ENCODE results near the gene SALL1. TPM values are rescaled to one million over a fixed set of nuclear protein-coding genes. Genes with fewer than 3 reads are reported as not detected.

The SALL1 gene
- total RNA-seq, 1 experiment from 2014 or later, result not detected

DNA sequence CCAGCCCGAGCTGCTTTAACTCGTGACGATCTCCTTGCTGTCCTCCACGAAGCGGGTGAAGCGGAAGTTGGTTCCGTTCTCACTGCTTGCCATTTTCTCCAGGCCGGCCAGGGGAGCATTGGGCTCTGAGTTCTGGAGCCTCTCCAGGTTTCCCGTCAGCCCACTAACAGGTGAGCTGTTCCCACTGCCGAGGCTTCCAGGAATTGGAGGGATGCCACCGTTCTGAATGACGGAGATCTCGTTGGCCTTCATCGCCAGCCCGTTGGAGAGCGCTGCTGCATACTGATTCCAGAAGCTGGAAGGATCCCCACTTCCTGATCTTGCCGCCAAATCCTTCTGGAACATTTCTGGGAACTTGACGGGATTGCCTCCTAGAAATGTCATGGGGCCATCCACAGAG lies 14.0 kb downstream of the SALL1 start:
- no TSS peak for BruUV-seq (replicated peaks)
- no peaks in the 10 kb centered on the region for H3K9me3 ChIP-seq (ENCODE audit: control insufficient read depth in 1 of 2, insufficient read depth in 1 of 2, low read depth in 1 of 2, low read length in 2 of 2)
- H3K27ac ChIP-seq (ENCODE audit: low read depth, low read length), result no peak overlapping the region
- H3K36me3 ChIP-seq (ENCODE audit: control insufficient read depth in 1 of 2, insufficient read depth in 2 of 2, low read length in 2 of 2), result no peaks in the 10 kb centered on the region
- H3K4me2 ChIP-seq (ENCODE audit: low read length), result no peak overlapping the region
- TF ChIP-seq SIN3A (IDR thresholded peaks at IDR 0.05; ENCODE audit: low read depth), result no peak
- TF ChIP-seq EGR1 (IDR thresholded peaks at IDR 0.05; ENCODE audit: low read depth), result no peak
- no peak for TF ChIP-seq TCF7L2 (IDR thresholded peaks at IDR 0.05; ENCODE audit: borderline replicate concordance, extremely low read depth, insufficient read depth, insufficient read length)
- TF ChIP-seq, protein P1, sequence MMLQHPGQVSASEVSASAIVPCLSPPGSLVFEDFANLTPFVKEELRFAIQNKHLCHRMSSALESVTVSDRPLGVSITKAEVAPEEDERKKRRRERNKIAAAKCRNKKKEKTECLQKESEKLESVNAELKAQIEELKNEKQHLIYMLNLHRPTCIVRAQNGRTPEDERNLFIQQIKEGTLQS (IDR thresholded peaks at IDR 0.05), result no peak
- no peak for TF ChIP-seq POLR2A (IDR thresholded peaks at IDR 0.05; ENCODE audit: borderline replicate concordance, extremely low read depth, insufficient read depth, insufficient read length)
- no peak for TF ChIP-seq RAD21 (IDR thresholded peaks at IDR 0.05; ENCODE audit: low read depth)
- no peak for TF ChIP-seq SP1 (IDR thresholded peaks at IDR 0.05; ENCODE audit: low read depth)
- TF ChIP-seq ZFX (IDR thresholded peaks at IDR 0.05), result no peak
- no peak for TF ChIP-seq JUND (IDR thresholded peaks at IDR 0.05)
- TF ChIP-seq EZH2phosphoT487 (IDR thresholded peaks at IDR 0.05; ENCODE audit: borderline replicate concordance), result no peak
- no peak for TF ChIP-seq CBX3 (IDR thresholded peaks at IDR 0.05; ENCODE audit: low read depth)
- TF ChIP-seq, protein P2, sequence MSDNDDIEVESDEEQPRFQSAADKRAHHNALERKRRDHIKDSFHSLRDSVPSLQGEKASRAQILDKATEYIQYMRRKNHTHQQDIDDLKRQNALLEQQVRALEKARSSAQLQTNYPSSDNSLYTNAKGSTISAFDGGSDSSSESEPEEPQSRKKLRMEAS (IDR thresholded peaks at IDR 0.05), result no peak
- no peak for TF ChIP-seq SRF (IDR thresholded peaks at IDR 0.05; ENCODE audit: low read depth)
- no peak overlapping the region for H3K4me3 ChIP-seq (replicated peaks in 1 of 2; ENCODE audit: low read depth in 1 of 2, low read length in 2 of 2)
- intact Hi-C loops (cut with micrococcal nuclease), result no loop called here
- DNase-seq (ENCODE audit: low read depth, low spot score) (no peak), ATAC-seq (no peak)
- ChIA-PET RAD21 (ENCODE audit: low non-redundant PET in 1 of 2, low total read pairs in 2 of 2, uncharacterized antibody in 2 of 2, unreplicated experiment in 2 of 2) (no interaction called here), POLR2A (no interaction called here), CTCF (no interaction called here)
- no peaks in the 10 kb centered on the region for H4K20me1 ChIP-seq (ENCODE audit: insufficient read depth)
- H3K27me3 ChIP-seq (ENCODE audit: insufficient read depth, low read length), result no peaks in the 10 kb centered on the region
- H3K4me1 ChIP-seq (ENCODE audit: control insufficient read depth in 1 of 2, insufficient read depth in 2 of 2, low read length in 2 of 2), result no peaks in the 10 kb centered on the region
- no peak overlapping the region for H3K9ac ChIP-seq (ENCODE audit: low read length)
- H3K9me2 ChIP-seq (ENCODE audit: insufficient read depth), result no peaks in the 10 kb centered on the region
- no peak overlapping the region for H2AFZ ChIP-seq (ENCODE audit: low read depth, low read length, poor library complexity, severe bottlenecking)
- no peaks in the 10 kb centered on the region for H3K79me2 ChIP-seq (ENCODE audit: insufficient read depth, low read length)

DNA sequence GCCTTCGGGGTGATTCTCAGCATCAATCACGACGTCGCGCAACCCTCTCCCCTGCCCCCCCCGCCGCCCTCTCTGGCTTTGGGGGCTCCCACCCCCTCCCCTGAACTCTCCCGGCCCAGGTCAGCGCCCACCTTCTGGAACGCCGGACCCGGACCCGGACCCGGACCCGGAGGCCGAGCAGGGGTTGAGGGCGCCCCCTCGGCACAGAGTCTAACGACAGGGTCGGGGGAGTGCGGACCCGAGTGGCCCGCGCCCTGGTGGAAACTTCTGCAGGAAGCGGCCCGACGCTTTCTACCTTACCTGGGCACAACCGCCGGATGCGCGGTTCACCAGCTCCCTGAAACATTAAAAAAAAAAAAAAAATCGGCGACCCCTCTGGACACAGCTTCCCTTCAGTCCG lies 16.2 kb downstream of the SALL1 start:
- intact Hi-C loops (cut with micrococcal nuclease), result no loop called here
- Histone ChIP-seq H4K20me1 (ENCODE audit: insufficient read depth) (no peaks in the 10 kb centered on the region), H3K9me3 (ENCODE audit: control insufficient read depth in 1 of 2, insufficient read depth in 1 of 2, low read depth in 1 of 2, low read length in 2 of 2) (no peaks in the 10 kb centered on the region), H3K9ac (ENCODE audit: low read length) (no peak overlapping the region), H3K9me2 (ENCODE audit: insufficient read depth) (no peaks in the 10 kb centered on the region), H3K36me3 (ENCODE audit: control insufficient read depth in 1 of 2, insufficient read depth in 2 of 2, low read length in 2 of 2) (no peaks in the 10 kb centered on the region), H3K79me2 (ENCODE audit: insufficient read depth, low read length) (no peaks in the 10 kb centered on the region), H3K27ac (ENCODE audit: low read depth, low read length) (no peak overlapping the region), H2AFZ (ENCODE audit: low read depth, low read length, poor library complexity, severe bottlenecking) (no peak overlapping the region), H3K27me3 (ENCODE audit: insufficient read depth, low read length) (no peaks in the 10 kb centered on the region), H3K4me2 (ENCODE audit: low read length) (no peak overlapping the region), H3K4me1 (ENCODE audit: control insufficient read depth in 1 of 2, insufficient read depth in 2 of 2, low read length in 2 of 2) (no peaks in the 10 kb centered on the region), H3K4me3 (replicated peaks in 1 of 2; ENCODE audit: low read depth in 1 of 2, low read length in 2 of 2) (no peak overlapping the region)
- ChIA-PET CTCF (no interaction called here), RAD21 (ENCODE audit: low non-redundant PET in 1 of 2, low total read pairs in 2 of 2, uncharacterized antibody in 2 of 2, unreplicated experiment in 2 of 2) (no interaction called here), POLR2A (no interaction called here)
- BruUV-seq (replicated peaks), result no TSS peak
- no peak for ATAC-seq
- DNase-seq (ENCODE audit: low read depth, low spot score), result no peak
- TF ChIP-seq TCF7L2 (IDR thresholded peaks at IDR 0.05; ENCODE audit: borderline replicate concordance, extremely low read depth, insufficient read depth, insufficient read length), result no peak
- TF ChIP-seq CBX3 (IDR thresholded peaks at IDR 0.05; ENCODE audit: low read depth), result no peak
- TF ChIP-seq, protein P3, sequence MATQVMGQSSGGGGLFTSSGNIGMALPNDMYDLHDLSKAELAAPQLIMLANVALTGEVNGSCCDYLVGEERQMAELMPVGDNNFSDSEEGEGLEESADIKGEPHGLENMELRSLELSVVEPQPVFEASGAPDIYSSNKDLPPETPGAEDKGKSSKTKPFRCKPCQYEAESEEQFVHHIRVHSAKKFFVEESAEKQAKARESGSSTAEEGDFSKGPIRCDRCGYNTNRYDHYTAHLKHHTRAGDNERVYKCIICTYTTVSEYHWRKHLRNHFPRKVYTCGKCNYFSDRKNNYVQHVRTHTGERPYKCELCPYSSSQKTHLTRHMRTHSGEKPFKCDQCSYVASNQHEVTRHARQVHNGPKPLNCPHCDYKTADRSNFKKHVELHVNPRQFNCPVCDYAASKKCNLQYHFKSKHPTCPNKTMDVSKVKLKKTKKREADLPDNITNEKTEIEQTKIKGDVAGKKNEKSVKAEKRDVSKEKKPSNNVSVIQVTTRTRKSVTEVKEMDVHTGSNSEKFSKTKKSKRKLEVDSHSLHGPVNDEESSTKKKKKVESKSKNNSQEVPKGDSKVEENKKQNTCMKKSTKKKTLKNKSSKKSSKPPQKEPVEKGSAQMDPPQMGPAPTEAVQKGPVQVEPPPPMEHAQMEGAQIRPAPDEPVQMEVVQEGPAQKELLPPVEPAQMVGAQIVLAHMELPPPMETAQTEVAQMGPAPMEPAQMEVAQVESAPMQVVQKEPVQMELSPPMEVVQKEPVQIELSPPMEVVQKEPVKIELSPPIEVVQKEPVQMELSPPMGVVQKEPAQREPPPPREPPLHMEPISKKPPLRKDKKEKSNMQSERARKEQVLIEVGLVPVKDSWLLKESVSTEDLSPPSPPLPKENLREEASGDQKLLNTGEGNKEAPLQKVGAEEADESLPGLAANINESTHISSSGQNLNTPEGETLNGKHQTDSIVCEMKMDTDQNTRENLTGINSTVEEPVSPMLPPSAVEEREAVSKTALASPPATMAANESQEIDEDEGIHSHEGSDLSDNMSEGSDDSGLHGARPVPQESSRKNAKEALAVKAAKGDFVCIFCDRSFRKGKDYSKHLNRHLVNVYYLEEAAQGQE (IDR thresholded peaks at IDR 0.05; ENCODE audit: low read depth), result no peak
- TF ChIP-seq ZNF274 (IDR thresholded peaks at IDR 0.05; ENCODE audit: low read depth, low read length), result no peak
- TF ChIP-seq, protein P4, sequence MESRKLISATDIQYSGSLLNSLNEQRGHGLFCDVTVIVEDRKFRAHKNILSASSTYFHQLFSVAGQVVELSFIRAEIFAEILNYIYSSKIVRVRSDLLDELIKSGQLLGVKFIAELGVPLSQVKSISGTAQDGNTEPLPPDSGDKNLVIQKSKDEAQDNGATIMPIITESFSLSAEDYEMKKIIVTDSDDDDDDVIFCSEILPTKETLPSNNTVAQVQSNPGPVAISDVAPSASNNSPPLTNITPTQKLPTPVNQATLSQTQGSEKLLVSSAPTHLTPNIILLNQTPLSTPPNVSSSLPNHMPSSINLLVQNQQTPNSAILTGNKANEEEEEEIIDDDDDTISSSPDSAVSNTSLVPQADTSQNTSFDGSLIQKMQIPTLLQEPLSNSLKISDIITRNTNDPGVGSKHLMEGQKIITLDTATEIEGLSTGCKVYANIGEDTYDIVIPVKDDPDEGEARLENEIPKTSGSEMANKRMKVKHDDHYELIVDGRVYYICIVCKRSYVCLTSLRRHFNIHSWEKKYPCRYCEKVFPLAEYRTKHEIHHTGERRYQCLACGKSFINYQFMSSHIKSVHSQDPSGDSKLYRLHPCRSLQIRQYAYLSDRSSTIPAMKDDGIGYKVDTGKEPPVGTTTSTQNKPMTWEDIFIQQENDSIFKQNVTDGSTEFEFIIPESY (IDR thresholded peaks at IDR 0.05; ENCODE audit: extremely low read depth, insufficient replicate concordance, low read length), result no peak
- no peak for TF ChIP-seq SP1 (IDR thresholded peaks at IDR 0.05; ENCODE audit: low read depth)
- TF ChIP-seq, protein P1 (IDR thresholded peaks at IDR 0.05), result no peak
